Measurements from ENCODE around the gene SYMPK. TPM values are rescaled to one million over a fixed set of nuclear protein-coding genes. Genes with fewer than 3 reads are reported as not detected.
A peak's percentile ranks its signal among the peaks of the same experiment; 100 is the strongest.

Gene SYMPK
- total RNA-seq, 2 experiments from 2014 or later: 63.3 to 65.0 TPM

GRCh38 chr19:45798995-45799517 is 63.9 kb downstream of the SYMPK start:
- H3K27ac ChIP-seq (ENCODE audit: low read depth in 1 of 2, low read length in 2 of 2): no peak overlapping the region
- H3K9me3 Mint-ChIP-seq: no peaks in the 10 kb centered on the region
- H3K4me3 Mint-ChIP-seq: no peak overlapping the region
- peak in 13 of 14 experiments; percentile 33 to 82 (median 52) for DNase-seq
- peaks cover 7% of the 10 kb centered on the region for H3K4me1 ChIP-seq (ENCODE audit: insufficient read depth, low read length)
- ChIA-PET CTCF (interaction anchor here (0.6 to 7.0 kb wide), 9 partner anchors 9 to 371 kb away, joined by 3 to 172 read pairs (median 5); partner anchors contain the start of genes FBXO46, QPCTL and SIX5), POLR2A (interaction anchor here (0.9 to 3.6 kb wide), 5 partner anchors 20 to 86 kb away, joined by 3 to 52 read pairs (median 3); partner anchors contain the start of gene SIX5)
- intact Hi-C loops (cut with DNase I, micrococcal nuclease): loop anchor here (1.0 to 10.0 kb wide), 2 partner anchors 29 to 196 kb away; partner anchors contain the start of gene CCDC61 (in 1 of the 2)
- no peak overlapping the region for H3K27ac Mint-ChIP-seq
- no peaks in the 10 kb centered on the region for H3K36me3 Mint-ChIP-seq (ENCODE audit: low read depth)
- peaks cover 28 to 33% of the 10 kb centered on the region in 2 experiments for H3K27me3 ChIP-seq (ENCODE audit: control insufficient read depth in 1 of 2, insufficient read depth in 2 of 2, low read length in 2 of 2)
- peaks cover 11% of the 10 kb centered on the region for H3K4me1 Mint-ChIP-seq (ENCODE audit: low read depth)
- H3K9me3 ChIP-seq (ENCODE audit: control insufficient read depth in 1 of 2, insufficient read depth in 1 of 2, low read length in 2 of 2): no peaks in the 10 kb centered on the region
- peaks cover 39% of the 10 kb centered on the region for H3K27me3 Mint-ChIP-seq
- peak; percentile 91 for TF ChIP-seq CTCF (IDR thresholded peaks at IDR 0.05)
- ATAC-seq (ENCODE audit: poor library complexity): peak; percentile 96
- H3K4me3 ChIP-seq (ENCODE audit: low read length): no peak overlapping the region
- no peaks in the 10 kb centered on the region for H3K36me3 ChIP-seq (ENCODE audit: insufficient read depth, low read length)

- no peak for ATAC-seq (ENCODE audit: poor library complexity)
- peaks cover 30% of the 10 kb centered on the region for H3K27me3 Mint-ChIP-seq
Measured at GRCh38 chr19:45794627-45795026, 68.3 kb downstream of the SYMPK start.

GRCh38 chr19:45793876-45794275 is 69.1 kb downstream of the SYMPK start:
- peak overlapping the region; percentile 39 for H3K4me3 Mint-ChIP-seq
- peak overlapping the region; percentile 81 for H3K27ac Mint-ChIP-seq
- Histone ChIP-seq H3K27me3 (ENCODE audit: control insufficient read depth in 1 of 2, insufficient read depth in 2 of 2, low read length in 2 of 2) (peaks cover 22 to 23% of the 10 kb centered on the region in 2 experiments), H3K4me1 (ENCODE audit: insufficient read depth, low read length) (peaks cover 32% of the 10 kb centered on the region), H3K36me3 (ENCODE audit: insufficient read depth, low read length) (peaks cover 11% of the 10 kb centered on the region), H3K27ac (ENCODE audit: low read depth in 1 of 2, low read length in 2 of 2) (no peak overlapping the region), H3K9me3 (ENCODE audit: control insufficient read depth in 1 of 2, insufficient read depth in 1 of 2, low read length in 2 of 2) (no peaks in the 10 kb centered on the region), H3K4me3 (ENCODE audit: low read length) (no peak overlapping the region)
- no peaks in the 10 kb centered on the region for H3K9me3 Mint-ChIP-seq
- ATAC-seq (ENCODE audit: poor library complexity) (no peak), DNase-seq (no peak)
- intact Hi-C loops (cut with DNase I, micrococcal nuclease): loop anchor here (2.0 to 10.0 kb wide), 2 partner anchors 69 to 201 kb away; partner anchors contain the start of genes CCDC61 (in 1 of the 2) and SYMPK (in 1 of the 2)
- H3K4me1 Mint-ChIP-seq (ENCODE audit: low read depth): peaks cover 44% of the 10 kb centered on the region
- peaks cover 27% of the 10 kb centered on the region for H3K36me3 Mint-ChIP-seq (ENCODE audit: low read depth)
- no peak for TF ChIP-seq CTCF (IDR thresholded peaks at IDR 0.05)
- CTCF ChIA-PET: interaction anchor here (1.8 kb wide), 1 partner anchor 24 kb away, joined by 17 read pairs; no protein-coding TSS in a partner anchor
- peaks cover 29% of the 10 kb centered on the region for H3K27me3 Mint-ChIP-seq
- POLR2A ChIA-PET: interaction anchor here (1.4 to 5.5 kb wide), 2 partner anchors 21 to 24 kb away, joined by 13 to 50 read pairs; partner anchors contain the start of gene SIX5

More at GRCh38 chr19:45794627-45795026, 68.3 kb downstream of the SYMPK start:
- no peak overlapping the region for H3K27ac ChIP-seq (ENCODE audit: low read depth in 1 of 2, low read length in 2 of 2)
- Mint-ChIP-seq H3K27ac (no peak overlapping the region), H3K4me3 (peak overlapping the region; percentile 16), H3K4me1 (ENCODE audit: low read depth) (peaks cover 45% of the 10 kb centered on the region), H3K9me3 (no peaks in the 10 kb centered on the region), H3K36me3 (ENCODE audit: low read depth) (peaks cover 19% of the 10 kb centered on the region)
- H3K27me3 ChIP-seq (ENCODE audit: control insufficient read depth in 1 of 2, insufficient read depth in 2 of 2, low read length in 2 of 2): peaks cover 23 to 29% of the 10 kb centered on the region in 2 experiments
- intact Hi-C loops (cut with DNase I, micrococcal nuclease): loop anchor here in 1 of 2 experiments (10.0 kb wide), 1 partner anchor 200 kb away; the partner anchor contains the start of gene CCDC61
- no peak for TF ChIP-seq CTCF (IDR thresholded peaks at IDR 0.05)
- no peaks in the 10 kb centered on the region for H3K9me3 ChIP-seq (ENCODE audit: control insufficient read depth in 1 of 2, insufficient read depth in 1 of 2, low read length in 2 of 2)
- H3K4me3 ChIP-seq (ENCODE audit: low read length): no peak overlapping the region
- peaks cover 4% of the 10 kb centered on the region for H3K36me3 ChIP-seq (ENCODE audit: insufficient read depth, low read length)
- no peak for DNase-seq
- CTCF ChIA-PET: interaction anchor here (1.2 to 7.0 kb wide), 2 partner anchors 22 to 23 kb away, joined by 3 to 172 read pairs; partner anchors contain the start of gene SIX5
- POLR2A ChIA-PET: interaction anchor here (1.5 kb wide), 1 partner anchor 25 kb away, joined by 5 read pairs; the partner anchor contains the start of gene SIX5
- peaks cover 37% of the 10 kb centered on the region for H3K4me1 ChIP-seq (ENCODE audit: insufficient read depth, low read length)
